ENCODE data around the gene TAAR8.

DNA sequence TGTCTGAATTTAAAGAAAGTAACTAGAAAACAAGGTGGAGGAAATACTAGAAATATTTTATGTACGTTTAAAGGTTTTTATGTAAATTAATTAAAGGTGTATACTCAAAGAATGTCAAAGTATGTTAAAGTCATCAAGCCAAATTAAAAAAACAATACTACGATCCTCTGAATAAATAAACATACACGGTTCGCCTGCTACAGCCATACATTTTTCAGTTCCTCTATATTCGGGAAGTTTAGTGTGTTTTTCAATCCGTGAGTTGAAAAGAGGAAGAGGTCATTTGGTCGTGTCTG, 40.2 kb upstream of the TAAR8 start:
- TF ChIP-seq, protein P1, sequence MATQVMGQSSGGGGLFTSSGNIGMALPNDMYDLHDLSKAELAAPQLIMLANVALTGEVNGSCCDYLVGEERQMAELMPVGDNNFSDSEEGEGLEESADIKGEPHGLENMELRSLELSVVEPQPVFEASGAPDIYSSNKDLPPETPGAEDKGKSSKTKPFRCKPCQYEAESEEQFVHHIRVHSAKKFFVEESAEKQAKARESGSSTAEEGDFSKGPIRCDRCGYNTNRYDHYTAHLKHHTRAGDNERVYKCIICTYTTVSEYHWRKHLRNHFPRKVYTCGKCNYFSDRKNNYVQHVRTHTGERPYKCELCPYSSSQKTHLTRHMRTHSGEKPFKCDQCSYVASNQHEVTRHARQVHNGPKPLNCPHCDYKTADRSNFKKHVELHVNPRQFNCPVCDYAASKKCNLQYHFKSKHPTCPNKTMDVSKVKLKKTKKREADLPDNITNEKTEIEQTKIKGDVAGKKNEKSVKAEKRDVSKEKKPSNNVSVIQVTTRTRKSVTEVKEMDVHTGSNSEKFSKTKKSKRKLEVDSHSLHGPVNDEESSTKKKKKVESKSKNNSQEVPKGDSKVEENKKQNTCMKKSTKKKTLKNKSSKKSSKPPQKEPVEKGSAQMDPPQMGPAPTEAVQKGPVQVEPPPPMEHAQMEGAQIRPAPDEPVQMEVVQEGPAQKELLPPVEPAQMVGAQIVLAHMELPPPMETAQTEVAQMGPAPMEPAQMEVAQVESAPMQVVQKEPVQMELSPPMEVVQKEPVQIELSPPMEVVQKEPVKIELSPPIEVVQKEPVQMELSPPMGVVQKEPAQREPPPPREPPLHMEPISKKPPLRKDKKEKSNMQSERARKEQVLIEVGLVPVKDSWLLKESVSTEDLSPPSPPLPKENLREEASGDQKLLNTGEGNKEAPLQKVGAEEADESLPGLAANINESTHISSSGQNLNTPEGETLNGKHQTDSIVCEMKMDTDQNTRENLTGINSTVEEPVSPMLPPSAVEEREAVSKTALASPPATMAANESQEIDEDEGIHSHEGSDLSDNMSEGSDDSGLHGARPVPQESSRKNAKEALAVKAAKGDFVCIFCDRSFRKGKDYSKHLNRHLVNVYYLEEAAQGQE (IDR thresholded peaks at IDR 0.05; ENCODE audit: low read depth) = no peak
- TF ChIP-seq MAX (IDR thresholded peaks at IDR 0.05) = no peak
- TF ChIP-seq EGR1 (IDR thresholded peaks at IDR 0.05) = no peak
- TF ChIP-seq TEAD4 (IDR thresholded peaks at IDR 0.05) = no peak
